ENCODE measurements around the gene NOVA2.

Gene NOVA2

DNA sequence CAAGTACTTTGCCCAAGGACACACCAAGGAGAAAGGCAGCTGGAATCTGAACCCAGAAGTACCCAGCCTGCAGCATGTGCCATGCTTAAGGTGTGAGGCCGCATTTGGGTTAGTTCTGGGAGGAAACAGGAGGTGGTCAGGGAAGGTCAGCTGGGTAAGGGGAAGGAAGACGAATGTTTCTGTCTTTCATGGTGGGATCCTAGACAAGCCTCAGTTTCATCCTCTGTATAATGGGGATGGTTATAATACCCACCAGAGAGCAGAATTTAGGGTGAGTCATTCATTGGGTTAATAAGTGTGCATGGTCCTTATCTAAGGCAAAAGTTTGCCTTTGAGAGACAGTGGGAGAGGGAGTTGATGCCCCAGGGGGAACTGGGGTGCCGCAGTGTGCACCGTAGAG lies 25.2 kb upstream of the NOVA2 start:
- Histone ChIP-seq H3K4me3 (ENCODE audit: low read depth, low read length) (no peak overlapping the region), H3K4me1 (ENCODE audit: control insufficient read depth, insufficient read depth, low read length, unreplicated experiment) (no peaks in the 10 kb centered on the region), H3K27me3 (ENCODE audit: insufficient read depth, low read length) (no peaks in the 10 kb centered on the region), H3K36me3 (ENCODE audit: insufficient read depth, low read length) (no peaks in the 10 kb centered on the region), H3K79me2 (ENCODE audit: control insufficient read depth, insufficient read depth, low read length, unreplicated experiment) (no peaks in the 10 kb centered on the region), H3K27ac (ENCODE audit: low read depth, low read length) (no peak overlapping the region), H2AFZ (ENCODE audit: low read length, unreplicated experiment) (no peak overlapping the region)

DNA sequence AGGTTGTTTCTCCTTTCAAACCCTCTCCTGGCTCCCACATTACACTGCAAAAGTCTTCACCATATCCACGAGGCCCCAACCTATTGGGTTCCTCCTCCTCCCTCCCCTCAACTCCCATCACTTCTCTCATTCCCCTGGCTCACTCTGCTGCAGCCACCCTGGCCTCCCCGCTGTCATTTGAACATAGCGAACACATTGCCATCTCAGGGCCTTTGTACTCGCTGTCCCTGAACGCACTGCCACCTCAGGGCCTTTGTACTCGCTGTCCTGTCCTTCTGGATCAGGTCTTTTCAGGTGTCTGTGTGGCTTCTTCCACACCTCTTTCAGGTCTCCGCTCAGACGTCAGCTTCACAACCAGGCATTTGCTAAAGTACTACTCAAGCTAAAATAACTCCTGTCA lies 23.3 kb upstream of the NOVA2 start:
- no peak overlapping the region for H3K4me3 ChIP-seq (ENCODE audit: low read depth, low read length)
- H3K27ac ChIP-seq (ENCODE audit: low read depth, low read length) = no peak overlapping the region
- no peaks in the 10 kb centered on the region for H3K79me2 ChIP-seq (ENCODE audit: control insufficient read depth, insufficient read depth, low read length, unreplicated experiment)
- no peaks in the 10 kb centered on the region for H3K4me1 ChIP-seq (ENCODE audit: control insufficient read depth, insufficient read depth, low read length, unreplicated experiment)
- H3K27me3 ChIP-seq (ENCODE audit: insufficient read depth, low read length) = no peaks in the 10 kb centered on the region
- H2AFZ ChIP-seq (ENCODE audit: low read length, unreplicated experiment) = no peak overlapping the region
- H3K36me3 ChIP-seq (ENCODE audit: insufficient read depth, low read length) = no peaks in the 10 kb centered on the region

DNA sequence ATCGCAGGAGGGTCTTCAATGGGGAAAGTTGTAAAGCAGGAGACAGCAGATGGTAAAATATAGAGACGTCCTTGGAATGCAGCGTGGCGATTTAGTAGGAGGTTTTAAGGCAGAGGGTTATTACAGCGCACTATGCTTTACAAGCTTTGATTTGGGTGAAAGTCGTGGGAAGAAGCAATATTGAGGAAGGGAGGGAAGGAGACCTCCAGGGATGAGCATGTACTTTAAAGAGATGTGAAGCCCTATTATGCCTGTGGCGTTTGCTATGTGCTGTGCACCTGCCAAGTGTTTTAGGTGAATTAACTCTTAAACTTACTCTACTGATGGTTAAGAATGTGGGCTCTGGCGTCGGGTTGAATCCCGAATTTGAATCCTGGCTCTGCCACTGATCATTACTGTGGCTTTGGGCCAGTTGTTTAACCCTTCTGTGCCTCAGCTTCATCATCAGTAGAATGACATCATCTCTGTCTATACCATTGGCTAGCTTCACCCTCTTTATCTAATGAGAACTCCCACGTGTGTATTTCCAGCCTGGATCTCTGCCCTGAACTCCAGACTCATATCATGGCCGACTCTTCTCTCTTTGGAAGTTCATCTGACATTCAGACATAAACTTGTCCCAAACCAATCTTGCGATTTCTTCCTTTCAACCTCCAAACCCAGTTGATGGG lies 22.2 kb upstream of the NOVA2 start:
- H3K4me3 ChIP-seq (ENCODE audit: low read depth, low read length) = peak overlapping the region; percentile 87
- H3K27me3 ChIP-seq (ENCODE audit: insufficient read depth, low read length) = no peaks in the 10 kb centered on the region
- H2AFZ ChIP-seq (ENCODE audit: low read length, unreplicated experiment) = peak overlapping the region; percentile 10
- no peak overlapping the region for H3K27ac ChIP-seq (ENCODE audit: low read depth, low read length)
- no peaks in the 10 kb centered on the region for H3K4me1 ChIP-seq (ENCODE audit: control insufficient read depth, insufficient read depth, low read length, unreplicated experiment)
- H3K79me2 ChIP-seq (ENCODE audit: control insufficient read depth, insufficient read depth, low read length, unreplicated experiment) = no peaks in the 10 kb centered on the region
- no peaks in the 10 kb centered on the region for H3K36me3 ChIP-seq (ENCODE audit: insufficient read depth, low read length)

DNA sequence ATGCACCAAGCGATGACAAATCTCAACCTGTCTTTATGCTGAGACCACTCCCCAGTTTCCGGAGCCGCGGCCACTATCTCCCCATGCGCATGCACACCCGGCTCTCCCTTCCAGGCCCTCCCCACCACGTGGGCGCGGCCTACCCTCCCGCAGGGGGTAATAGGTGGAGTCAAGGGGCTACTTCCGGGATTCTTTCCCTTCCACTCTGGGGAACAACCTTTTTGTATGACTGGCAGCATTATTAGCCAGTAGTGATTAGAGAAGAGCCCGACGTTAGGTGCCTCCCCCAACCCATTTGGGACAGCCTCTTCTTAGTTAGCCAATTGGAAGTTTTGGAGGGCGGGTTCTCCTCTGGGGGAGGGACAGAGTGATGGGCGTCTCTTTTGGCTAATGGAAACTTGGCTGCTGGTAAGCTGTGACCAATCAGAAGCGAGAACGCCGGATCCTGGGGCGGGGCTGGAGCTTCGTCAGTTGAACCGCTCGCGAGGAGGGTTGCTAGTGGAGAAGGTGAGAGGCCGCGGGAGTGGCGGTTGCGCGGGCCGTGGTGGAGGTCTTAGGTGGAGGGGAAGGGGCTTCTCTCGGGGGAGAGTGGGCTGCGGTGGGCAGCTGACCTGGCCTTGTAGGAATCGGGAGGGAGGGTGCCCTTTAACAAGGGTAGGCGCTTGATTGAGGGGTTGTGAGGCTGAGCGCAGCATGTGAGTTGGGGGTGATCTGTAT lies 21.5 kb upstream of the NOVA2 start, which contains the start of gene CCDC61:
Gene CCDC61, plus strand, starts transcription at position 470 of the 717 bp plus-strand sequence. CDS start 7,552 bp downstream, outside the sequence.
- Histone ChIP-seq H3K27ac (ENCODE audit: low read depth, low read length) (no peak within 1 kb of the TSS), H3K27me3 (ENCODE audit: insufficient read depth, low read length) (no peaks in the 10 kb centered on the region), H3K36me3 (ENCODE audit: insufficient read depth, low read length) (no peaks in the 10 kb centered on the region), H2AFZ (ENCODE audit: low read length, unreplicated experiment) (peak within 1 kb of the TSS; percentile 10), H3K4me3 (ENCODE audit: low read depth, low read length) (peak within 1 kb of the TSS; percentile 87), H3K4me1 (ENCODE audit: control insufficient read depth, insufficient read depth, low read length, unreplicated experiment) (no peaks in the 10 kb centered on the region), H3K79me2 (ENCODE audit: control insufficient read depth, insufficient read depth, low read length, unreplicated experiment) (no peaks in the 10 kb centered on the region)

DNA sequence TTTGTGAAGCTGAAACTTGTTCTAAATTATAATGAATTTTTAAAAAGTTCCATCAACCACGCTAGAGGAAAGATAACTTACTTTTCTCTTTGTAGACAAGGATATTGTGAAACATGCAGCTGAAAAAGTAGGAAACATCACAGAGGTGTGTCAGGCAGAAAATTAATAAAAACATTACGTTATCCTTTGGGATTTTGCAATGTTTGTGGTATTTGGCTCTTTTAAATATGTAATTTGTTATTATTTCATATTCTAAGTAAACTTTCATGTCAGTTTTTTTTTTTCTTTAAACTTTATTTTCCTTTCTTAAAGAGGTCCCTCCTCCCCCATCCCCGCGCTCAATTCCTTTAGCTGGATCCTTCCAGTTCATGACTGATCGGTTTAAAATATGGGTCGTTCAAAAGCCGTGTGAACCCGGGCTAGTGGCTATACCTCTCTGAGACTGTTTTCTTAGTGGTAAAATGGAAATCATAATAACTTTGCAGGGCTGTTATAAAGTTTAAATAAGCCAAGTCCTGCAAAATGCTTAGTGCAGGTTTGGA lies 20.9 kb upstream of the NOVA2 start:
- Histone ChIP-seq H3K4me3 (ENCODE audit: low read depth, low read length) (peak overlapping the region; percentile 71), H3K4me1 (ENCODE audit: control insufficient read depth, insufficient read depth, low read length, unreplicated experiment) (no peaks in the 10 kb centered on the region), H3K27me3 (ENCODE audit: insufficient read depth, low read length) (peaks cover 3% of the 10 kb centered on the region), H3K36me3 (ENCODE audit: insufficient read depth, low read length) (no peaks in the 10 kb centered on the region), H3K79me2 (ENCODE audit: control insufficient read depth, insufficient read depth, low read length, unreplicated experiment) (no peaks in the 10 kb centered on the region), H3K27ac (ENCODE audit: low read depth, low read length) (no peak overlapping the region), H2AFZ (ENCODE audit: low read length, unreplicated experiment) (no peak overlapping the region)

DNA sequence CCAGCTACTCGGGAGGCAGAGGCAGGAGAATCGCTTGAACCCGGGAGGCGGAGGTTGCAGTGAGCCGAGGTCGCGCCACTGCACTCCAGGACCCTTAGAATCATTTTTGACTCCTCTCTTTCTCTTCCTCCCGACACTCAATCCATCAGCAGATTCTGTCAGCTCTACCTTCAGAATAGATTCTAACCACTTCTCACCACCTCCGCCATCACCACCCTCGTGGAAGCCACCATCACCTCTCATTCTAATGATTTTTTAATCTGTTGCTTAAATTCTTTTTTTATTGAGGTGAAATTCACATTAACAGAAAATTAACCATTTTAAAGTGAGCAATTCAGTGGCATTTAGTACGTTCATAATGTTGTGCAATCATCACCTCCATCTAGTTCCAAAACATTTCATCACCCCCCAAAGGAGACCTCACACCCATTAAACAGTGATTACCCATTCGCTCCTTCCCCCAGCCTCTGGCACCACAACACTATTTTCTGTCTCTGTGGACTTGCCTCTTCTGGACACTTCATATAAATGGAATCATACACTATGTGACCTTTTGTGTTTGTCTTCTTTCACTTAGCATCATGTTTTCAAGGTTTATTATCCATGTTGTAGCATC lies 16.6 kb upstream of the NOVA2 start:
- no peaks in the 10 kb centered on the region for H3K4me1 ChIP-seq (ENCODE audit: control insufficient read depth, insufficient read depth, low read length, unreplicated experiment)
- no peak overlapping the region for H3K27ac ChIP-seq (ENCODE audit: low read depth, low read length)
- no peak overlapping the region for H2AFZ ChIP-seq (ENCODE audit: low read length, unreplicated experiment)
- H3K79me2 ChIP-seq (ENCODE audit: control insufficient read depth, insufficient read depth, low read length, unreplicated experiment) = no peaks in the 10 kb centered on the region
- H3K4me3 ChIP-seq (ENCODE audit: low read depth, low read length) = no peak overlapping the region
- H3K27me3 ChIP-seq (ENCODE audit: insufficient read depth, low read length) = peaks cover 6% of the 10 kb centered on the region
- no peaks in the 10 kb centered on the region for H3K36me3 ChIP-seq (ENCODE audit: insufficient read depth, low read length)

DNA sequence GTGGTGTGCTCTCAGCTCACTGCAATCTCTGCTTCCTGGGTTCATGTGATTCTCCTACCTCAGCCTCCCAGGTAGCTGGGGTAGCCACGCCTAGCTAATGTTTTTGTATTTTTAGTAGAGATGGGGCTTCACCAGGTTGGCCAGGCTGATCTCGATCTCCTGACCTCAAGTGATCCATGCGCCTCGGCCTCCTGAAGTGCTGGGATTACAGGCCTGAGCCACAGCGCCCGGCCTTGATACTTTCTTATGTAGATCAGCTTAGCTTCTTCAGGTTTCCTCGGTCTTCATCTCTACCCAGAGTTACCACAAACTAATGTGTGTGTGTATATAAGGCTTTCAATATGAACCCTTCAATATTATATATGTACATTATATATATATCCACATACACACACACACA lies 11.7 kb upstream of the NOVA2 start:
- Histone ChIP-seq H3K36me3 (ENCODE audit: insufficient read depth, low read length) (no peaks in the 10 kb centered on the region), H3K4me3 (ENCODE audit: low read depth, low read length) (no peak overlapping the region), H2AFZ (ENCODE audit: low read length, unreplicated experiment) (no peak overlapping the region), H3K79me2 (ENCODE audit: control insufficient read depth, insufficient read depth, low read length, unreplicated experiment) (no peaks in the 10 kb centered on the region), H3K27me3 (ENCODE audit: insufficient read depth, low read length) (peaks cover 6% of the 10 kb centered on the region), H3K27ac (ENCODE audit: low read depth, low read length) (no peak overlapping the region), H3K4me1 (ENCODE audit: control insufficient read depth, insufficient read depth, low read length, unreplicated experiment) (no peaks in the 10 kb centered on the region)

DNA sequence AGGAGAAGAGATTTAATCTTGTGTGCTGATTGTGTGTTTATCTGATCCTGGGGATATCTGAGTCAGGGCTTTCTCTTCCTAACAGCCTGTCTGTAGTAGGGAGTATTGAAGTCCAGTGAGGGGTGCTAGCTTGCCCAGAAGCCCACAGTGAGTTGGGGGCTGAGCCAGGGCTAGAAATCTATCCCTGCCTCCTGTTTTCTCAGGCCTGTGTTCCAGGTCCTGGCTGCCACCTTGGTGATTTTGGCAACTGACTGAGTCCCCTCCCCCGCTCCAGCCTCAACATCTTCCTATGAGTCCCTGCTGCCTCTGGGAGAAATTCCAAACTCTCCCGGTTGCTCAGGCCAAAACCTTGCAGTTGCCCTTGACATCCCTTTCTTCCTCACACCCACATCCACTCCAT lies 7.7 kb upstream of the NOVA2 start:
- Histone ChIP-seq H3K27ac (ENCODE audit: low read depth, low read length) (no peak overlapping the region), H3K79me2 (ENCODE audit: control insufficient read depth, insufficient read depth, low read length, unreplicated experiment) (no peaks in the 10 kb centered on the region), H2AFZ (ENCODE audit: low read length, unreplicated experiment) (no peak overlapping the region), H3K4me3 (ENCODE audit: low read depth, low read length) (no peak overlapping the region), H3K4me1 (ENCODE audit: control insufficient read depth, insufficient read depth, low read length, unreplicated experiment) (no peaks in the 10 kb centered on the region), H3K36me3 (ENCODE audit: insufficient read depth, low read length) (no peaks in the 10 kb centered on the region), H3K27me3 (ENCODE audit: insufficient read depth, low read length) (no peaks in the 10 kb centered on the region; the same call in 1 of the 2 replicates)

DNA sequence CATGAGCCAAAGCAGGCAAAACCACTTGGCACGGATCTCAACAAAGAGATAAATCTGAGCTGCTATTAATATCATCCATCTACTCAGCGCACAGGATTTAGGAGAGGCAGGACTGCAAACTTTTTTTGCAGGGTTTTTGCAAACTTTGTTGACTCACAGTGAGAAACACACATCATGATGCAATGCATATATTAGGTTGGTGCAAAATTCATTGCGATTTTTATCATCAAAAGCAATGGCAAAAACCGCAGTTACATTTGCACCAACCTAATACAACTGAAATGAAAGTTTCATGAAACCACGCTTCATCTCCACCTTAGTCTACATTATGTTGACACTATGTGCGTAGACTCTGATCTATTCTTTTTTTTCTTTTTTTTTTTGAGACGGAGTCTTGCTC lies 4.5 kb upstream of the NOVA2 start:
- Histone ChIP-seq H3K27ac (ENCODE audit: low read depth, low read length) (no peak overlapping the region), H3K4me1 (ENCODE audit: control insufficient read depth, insufficient read depth, low read length, unreplicated experiment) (no peaks in the 10 kb centered on the region), H3K27me3 (ENCODE audit: insufficient read depth, low read length) (peaks cover 26% of the 10 kb centered on the region), H2AFZ (ENCODE audit: low read length, unreplicated experiment) (no peak overlapping the region), H3K79me2 (ENCODE audit: control insufficient read depth, insufficient read depth, low read length, unreplicated experiment) (no peaks in the 10 kb centered on the region), H3K36me3 (ENCODE audit: insufficient read depth, low read length) (no peaks in the 10 kb centered on the region), H3K4me3 (ENCODE audit: low read depth, low read length) (no peak overlapping the region)

DNA sequence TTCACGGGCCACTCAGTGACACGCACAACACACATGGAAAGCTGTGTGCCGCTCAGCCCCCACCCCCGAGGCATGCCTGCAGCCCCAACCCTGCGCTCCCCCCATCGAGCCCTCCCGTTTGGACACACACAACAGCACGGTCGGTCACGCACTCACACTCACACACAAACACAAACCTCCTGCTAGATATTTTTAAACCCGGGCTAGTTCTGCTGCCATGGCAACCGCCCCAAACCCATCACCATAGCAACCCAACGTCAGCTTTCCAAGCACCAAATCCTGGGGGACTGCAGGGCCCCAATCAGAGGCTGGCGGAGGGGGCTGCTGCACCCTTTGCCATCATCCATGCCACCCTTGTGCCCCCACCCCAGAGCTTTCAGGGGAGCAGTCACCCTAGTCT lies 2.5 kb upstream of the NOVA2 start:
- H3K4me1 ChIP-seq (ENCODE audit: control insufficient read depth, insufficient read depth, low read length, unreplicated experiment) = no peaks in the 10 kb centered on the region
- no peak overlapping the region for H2AFZ ChIP-seq (ENCODE audit: low read length, unreplicated experiment)

More for the DNA sequence above, 2.5 kb upstream of the NOVA2 start:
- Histone ChIP-seq H3K27me3 (ENCODE audit: insufficient read depth, low read length) (peaks cover 42% of the 10 kb centered on the region), H3K36me3 (ENCODE audit: insufficient read depth, low read length) (no peaks in the 10 kb centered on the region), H3K4me3 (ENCODE audit: low read depth, low read length) (no peak overlapping the region), H3K27ac (ENCODE audit: low read depth, low read length) (no peak overlapping the region), H3K79me2 (ENCODE audit: control insufficient read depth, insufficient read depth, low read length, unreplicated experiment) (no peaks in the 10 kb centered on the region)
